ENCODE results near the gene CYP2C9.

CYP2C9 gene

DNA sequence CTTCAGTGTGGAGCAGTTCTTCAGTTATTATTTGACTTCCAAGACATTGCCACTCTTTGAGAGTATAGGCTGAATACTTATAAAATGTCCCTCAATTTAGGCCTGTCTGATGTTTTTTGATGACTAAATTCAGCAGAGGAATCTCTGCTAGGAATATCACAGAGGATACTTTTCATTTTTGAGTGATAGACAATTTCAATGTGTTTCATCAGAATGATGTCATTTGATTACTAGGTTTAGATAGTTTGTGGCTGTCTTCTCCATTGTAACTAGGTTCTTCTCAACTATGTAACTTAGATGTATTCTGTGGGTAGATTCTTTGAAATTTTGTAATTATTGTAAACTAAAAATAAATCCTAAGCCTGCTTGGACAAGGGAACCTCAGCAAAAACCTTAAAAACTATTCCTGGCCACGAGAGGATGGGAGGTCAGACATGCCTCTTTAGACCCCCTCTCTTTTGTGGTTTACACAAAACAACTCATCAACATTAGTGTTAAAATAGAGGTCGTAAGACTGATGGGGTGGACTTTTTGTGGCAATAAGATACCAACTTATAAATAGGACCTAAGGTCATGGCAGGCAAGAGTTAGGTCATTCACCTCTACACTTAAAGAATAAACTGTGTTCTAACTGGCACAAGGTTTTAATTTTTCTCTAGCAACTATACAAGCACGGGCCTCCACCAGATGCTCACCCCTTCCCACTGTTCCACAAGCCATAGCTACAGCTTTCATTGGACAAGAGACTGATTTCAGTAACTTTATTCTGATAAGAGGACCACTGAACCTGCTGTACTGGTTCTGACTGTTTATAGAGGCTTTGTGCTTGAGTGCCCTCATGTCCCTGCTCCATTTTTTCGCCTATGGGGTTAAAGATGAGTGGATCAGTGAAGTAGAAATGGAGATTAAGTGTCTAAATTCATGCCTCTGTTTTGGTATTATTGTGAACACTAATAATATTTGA is 97.2 kb downstream of the CYP2C9 start:
- Histone ChIP-seq H3K27me3 (no peaks in the 10 kb centered on the region), H3K36me3 (no peaks in the 10 kb centered on the region), H3K4me3 (ENCODE audit: low read depth, low read length) (no peak overlapping the region), H3K9me3 (no peaks in the 10 kb centered on the region), H3K4me1 (no peaks in the 10 kb centered on the region)
- TF ChIP-seq, protein P1, sequence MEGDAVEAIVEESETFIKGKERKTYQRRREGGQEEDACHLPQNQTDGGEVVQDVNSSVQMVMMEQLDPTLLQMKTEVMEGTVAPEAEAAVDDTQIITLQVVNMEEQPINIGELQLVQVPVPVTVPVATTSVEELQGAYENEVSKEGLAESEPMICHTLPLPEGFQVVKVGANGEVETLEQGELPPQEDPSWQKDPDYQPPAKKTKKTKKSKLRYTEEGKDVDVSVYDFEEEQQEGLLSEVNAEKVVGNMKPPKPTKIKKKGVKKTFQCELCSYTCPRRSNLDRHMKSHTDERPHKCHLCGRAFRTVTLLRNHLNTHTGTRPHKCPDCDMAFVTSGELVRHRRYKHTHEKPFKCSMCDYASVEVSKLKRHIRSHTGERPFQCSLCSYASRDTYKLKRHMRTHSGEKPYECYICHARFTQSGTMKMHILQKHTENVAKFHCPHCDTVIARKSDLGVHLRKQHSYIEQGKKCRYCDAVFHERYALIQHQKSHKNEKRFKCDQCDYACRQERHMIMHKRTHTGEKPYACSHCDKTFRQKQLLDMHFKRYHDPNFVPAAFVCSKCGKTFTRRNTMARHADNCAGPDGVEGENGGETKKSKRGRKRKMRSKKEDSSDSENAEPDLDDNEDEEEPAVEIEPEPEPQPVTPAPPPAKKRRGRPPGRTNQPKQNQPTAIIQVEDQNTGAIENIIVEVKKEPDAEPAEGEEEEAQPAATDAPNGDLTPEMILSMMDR (IDR thresholded peaks at IDR 0.05; ENCODE audit: low read depth, low read length): no peak
- DNase-seq: no peak

DNA sequence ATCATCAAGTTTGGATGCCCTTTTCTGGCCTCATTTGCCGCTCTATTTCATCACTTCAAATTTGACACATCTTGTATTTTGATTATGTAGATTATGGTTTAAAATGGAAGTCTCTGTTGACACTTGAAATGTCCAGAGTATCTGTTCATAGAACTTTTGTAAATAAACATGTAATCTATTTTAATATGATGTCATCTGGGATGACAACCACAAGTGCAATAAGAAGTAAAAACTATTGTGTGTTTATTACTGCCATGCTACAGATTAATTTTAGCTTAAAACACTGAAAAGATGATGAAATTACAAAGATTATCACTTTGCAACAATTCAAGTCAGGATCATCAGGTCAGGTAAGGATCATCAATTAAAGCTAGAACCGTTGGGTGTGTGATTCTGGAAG is 100.8 kb downstream of the CYP2C9 start:
- Histone ChIP-seq H3K27me3 (no peaks in the 10 kb centered on the region), H3K4me3 (ENCODE audit: low read depth, low read length) (no peak overlapping the region), H3K36me3 (no peaks in the 10 kb centered on the region), H3K4me1 (no peaks in the 10 kb centered on the region), H3K9me3 (no peaks in the 10 kb centered on the region)
- TF ChIP-seq, protein P1 (IDR thresholded peaks at IDR 0.05; ENCODE audit: low read depth, low read length): no peak
- DNase-seq: no peak

Measured in BE2C (cell line).